Measurements from ENCODE around the gene NDRG3. TPM values are rescaled to one million over a fixed set of nuclear protein-coding genes. Genes with fewer than 3 reads are reported as not detected.

Gene NDRG3
- 18.6 TPM for polyA plus RNA-seq (2013, experiment 1 of 2)
- polyA plus RNA-seq (2013, experiment 2 of 2): 20.0 TPM

- Histone ChIP-seq H3K23ac (ENCODE audit: low read depth, low read length, poor library complexity) (no peak within 1 kb of the TSS), H4K91ac (ENCODE audit: low read depth, low read length, poor library complexity) (no peak within 1 kb of the TSS), H3K4me1 (ENCODE audit: control insufficient read depth in 2 of 2, insufficient read depth in 1 of 2, low read depth in 1 of 2, low read length in 2 of 2) (peaks cover 4 to 5% of the 10 kb centered on the region in 2 donors), H2AFZ (ENCODE audit: low read length) (peak within 1 kb of the TSS; percentile 94), H3K4me2 (ENCODE audit: insufficient read depth, low read length, poor library complexity, severe bottlenecking) (peak within 1 kb of the TSS; percentile 92), H2AK5ac (ENCODE audit: low read depth, low read length) (no peak within 1 kb of the TSS), H4K8ac (ENCODE audit: low read depth, low read length) (no peak within 1 kb of the TSS), H3K4me3 (ENCODE audit: low read length in 2 of 2) (peak within 1 kb of the TSS; percentile 79 to 89), H3K27me3 (ENCODE audit: control insufficient read depth in 3 of 3, insufficient read depth in 3 of 3, low read depth in 1 of 3, low read length in 3 of 3) (peaks cover 0 to 4% (median 0%) of the 10 kb centered on the region in 3 experiments), H2BK5ac (ENCODE audit: low read length) (no peak within 1 kb of the TSS), H3K79me1 (ENCODE audit: low read depth, low read length) (no peaks in the 10 kb centered on the region), H3K4ac (ENCODE audit: low read length) (no peak within 1 kb of the TSS), H3K36me3 (replicated peaks in 1 of 2; ENCODE audit: control insufficient read depth in 2 of 2, insufficient read depth in 2 of 2, low read length in 2 of 2) (peaks cover 2 to 13% of the 10 kb centered on the region in 2 donors), H2BK15ac (ENCODE audit: low read length) (peak within 1 kb of the TSS; percentile 14), H2BK12ac (ENCODE audit: low read length) (no peak within 1 kb of the TSS), H3K27ac (replicated peaks; ENCODE audit: low read length) (no peak within 1 kb of the TSS), H3K9ac (ENCODE audit: low read depth, low read length, poor library complexity) (peak within 1 kb of the TSS; percentile 83), H3K18ac (ENCODE audit: low read length) (peak within 1 kb of the TSS; percentile 93), H3K14ac (ENCODE audit: low read length) (no peak within 1 kb of the TSS), H2BK120ac (ENCODE audit: low read depth, low read length) (peak within 1 kb of the TSS; percentile 68), H3K9me3 (replicated peaks in 1 of 2; ENCODE audit: control insufficient read depth in 2 of 2, insufficient read depth in 1 of 2, low read depth in 1 of 2, low read length in 2 of 2) (peaks cover 0 to 3% of the 10 kb centered on the region in 2 donors)
- DNase-seq (ENCODE audit: low spot score): peak; percentile 89
- WGBS, 2 donors (ENCODE audit: extremely low coverage in 2 of 2, insufficient read length in 2 of 2, insufficient replicate concordance in 1 of 2): no CpG with 5 or more reads among the region's 63 CpGs
These were observed at the start of gene NDRG3 for GRCh38 chr20:36745927-36746659. Gene NDRG3 (minus strand): TSS chr20:36746090. CDS start chr20:36721735, 24,355 bp downstream.

GRCh38 chr20:36794116-36794474 lies 48.2 kb upstream of the NDRG3 start:
- DNase-seq (ENCODE audit: low spot score): no peak
- Histone ChIP-seq H3K9ac (ENCODE audit: low read depth, low read length, poor library complexity) (no peak overlapping the region), H3K4me3 (ENCODE audit: low read length in 2 of 2) (no peak overlapping the region), H2AFZ (ENCODE audit: low read length) (no peak overlapping the region), H3K23ac (ENCODE audit: low read depth, low read length, poor library complexity) (no peak overlapping the region), H3K4me1 (ENCODE audit: control insufficient read depth in 2 of 2, insufficient read depth in 1 of 2, low read depth in 1 of 2, low read length in 2 of 2) (no peaks in the 10 kb centered on the region), H3K27ac (replicated peaks; ENCODE audit: low read length) (no peak overlapping the region), H2BK12ac (ENCODE audit: low read length) (no peak overlapping the region), H4K91ac (ENCODE audit: low read depth, low read length, poor library complexity) (no peak overlapping the region), H3K27me3 (ENCODE audit: control insufficient read depth in 3 of 3, insufficient read depth in 3 of 3, low read depth in 1 of 3, low read length in 3 of 3) (no peaks in the 10 kb centered on the region), H3K79me1 (ENCODE audit: low read depth, low read length) (no peaks in the 10 kb centered on the region), H3K18ac (ENCODE audit: low read length) (no peak overlapping the region), H2BK120ac (ENCODE audit: low read depth, low read length) (no peak overlapping the region), H3K4ac (ENCODE audit: low read length) (no peak overlapping the region), H2AK5ac (ENCODE audit: low read depth, low read length) (no peak overlapping the region), H3K9me3 (replicated peaks in 1 of 2; ENCODE audit: control insufficient read depth in 2 of 2, insufficient read depth in 1 of 2, low read depth in 1 of 2, low read length in 2 of 2) (no peaks in the 10 kb centered on the region), H3K36me3 (replicated peaks in 1 of 2; ENCODE audit: control insufficient read depth in 2 of 2, insufficient read depth in 2 of 2, low read length in 2 of 2) (peaks cover 56 to 86% of the 10 kb centered on the region in 2 donors), H2BK15ac (ENCODE audit: low read length) (no peak overlapping the region), H3K4me2 (ENCODE audit: insufficient read depth, low read length, poor library complexity, severe bottlenecking) (no peak overlapping the region), H4K8ac (ENCODE audit: low read depth, low read length) (no peak overlapping the region), H2BK5ac (ENCODE audit: low read length) (peak overlapping the region; percentile 84), H3K14ac (ENCODE audit: low read length) (no peak overlapping the region)
- WGBS, 2 donors (ENCODE audit: extremely low coverage in 2 of 2, insufficient read length in 2 of 2, insufficient replicate concordance in 1 of 2): no CpG with 5 or more reads among the region's 20 CpGs

- peak overlapping the region; percentile 9 for H3K9ac ChIP-seq (ENCODE audit: low read depth, low read length, poor library complexity)
- H2BK5ac ChIP-seq (ENCODE audit: low read length): peak overlapping the region; percentile 84
- H3K4me2 ChIP-seq (ENCODE audit: insufficient read depth, low read length, poor library complexity, severe bottlenecking): no peak overlapping the region
- WGBS, 2 donors (ENCODE audit: extremely low coverage in 2 of 2, insufficient read length in 2 of 2, insufficient replicate concordance in 1 of 2): no CpG with 5 or more reads among the region's 36 CpGs
- no peak overlapping the region for H4K91ac ChIP-seq (ENCODE audit: low read depth, low read length, poor library complexity)
- H4K8ac ChIP-seq (ENCODE audit: low read depth, low read length): no peak overlapping the region
- no peaks in the 10 kb centered on the region for H3K9me3 ChIP-seq (replicated peaks in 1 of 2; ENCODE audit: control insufficient read depth in 2 of 2, insufficient read depth in 1 of 2, low read depth in 1 of 2, low read length in 2 of 2)
- no peak overlapping the region for H2AK5ac ChIP-seq (ENCODE audit: low read depth, low read length)
- no peaks in the 10 kb centered on the region for H3K27me3 ChIP-seq (ENCODE audit: control insufficient read depth in 3 of 3, insufficient read depth in 3 of 3, low read depth in 1 of 3, low read length in 3 of 3)
- H3K4me3 ChIP-seq (ENCODE audit: low read length in 2 of 2): no peak overlapping the region
- no peak overlapping the region for H2BK15ac ChIP-seq (ENCODE audit: low read length)
- no peak overlapping the region for H3K27ac ChIP-seq (replicated peaks; ENCODE audit: low read length)
- H3K4ac ChIP-seq (ENCODE audit: low read length): no peak overlapping the region
- no peak overlapping the region for H3K14ac ChIP-seq (ENCODE audit: low read length)
- no peak overlapping the region for H2BK120ac ChIP-seq (ENCODE audit: low read depth, low read length)
- peaks cover 52 to 84% of the 10 kb centered on the region in 2 donors for H3K36me3 ChIP-seq (replicated peaks in 1 of 2; ENCODE audit: control insufficient read depth in 2 of 2, insufficient read depth in 2 of 2, low read length in 2 of 2)
- no peak overlapping the region for H2AFZ ChIP-seq (ENCODE audit: low read length)
- no peak for DNase-seq (ENCODE audit: low spot score)
- no peaks in the 10 kb centered on the region for H3K79me1 ChIP-seq (ENCODE audit: low read depth, low read length)
- H3K18ac ChIP-seq (ENCODE audit: low read length): no peak overlapping the region
- H2BK12ac ChIP-seq (ENCODE audit: low read length): no peak overlapping the region
- H3K4me1 ChIP-seq (ENCODE audit: control insufficient read depth in 2 of 2, insufficient read depth in 1 of 2, low read depth in 1 of 2, low read length in 2 of 2): no peaks in the 10 kb centered on the region
- no peak overlapping the region for H3K23ac ChIP-seq (ENCODE audit: low read depth, low read length, poor library complexity)
These were observed 47.6 kb upstream of the NDRG3 start for GRCh38 chr20:36793294-36794115.

GRCh38 chr20:36792422-36792821 lies 46.5 kb upstream of the NDRG3 start:
- Histone ChIP-seq H3K9ac (ENCODE audit: low read depth, low read length, poor library complexity) (no peak overlapping the region), H3K14ac (ENCODE audit: low read length) (no peak overlapping the region), H3K23ac (ENCODE audit: low read depth, low read length, poor library complexity) (no peak overlapping the region), H3K9me3 (replicated peaks in 1 of 2; ENCODE audit: control insufficient read depth in 2 of 2, insufficient read depth in 1 of 2, low read depth in 1 of 2, low read length in 2 of 2) (no peaks in the 10 kb centered on the region), H2AK5ac (ENCODE audit: low read depth, low read length) (no peak overlapping the region), H4K91ac (ENCODE audit: low read depth, low read length, poor library complexity) (no peak overlapping the region), H4K8ac (ENCODE audit: low read depth, low read length) (no peak overlapping the region), H3K27ac (replicated peaks; ENCODE audit: low read length) (no peak overlapping the region), H3K4ac (ENCODE audit: low read length) (no peak overlapping the region), H3K36me3 (replicated peaks in 1 of 2; ENCODE audit: control insufficient read depth in 2 of 2, insufficient read depth in 2 of 2, low read length in 2 of 2) (peaks cover 44 to 73% of the 10 kb centered on the region in 2 donors), H3K4me1 (ENCODE audit: control insufficient read depth in 2 of 2, insufficient read depth in 1 of 2, low read depth in 1 of 2, low read length in 2 of 2) (no peaks in the 10 kb centered on the region), H3K18ac (ENCODE audit: low read length) (no peak overlapping the region), H2AFZ (ENCODE audit: low read length) (no peak overlapping the region), H3K4me3 (ENCODE audit: low read length in 2 of 2) (no peak overlapping the region), H3K4me2 (ENCODE audit: insufficient read depth, low read length, poor library complexity, severe bottlenecking) (no peak overlapping the region), H2BK120ac (ENCODE audit: low read depth, low read length) (no peak overlapping the region), H2BK5ac (ENCODE audit: low read length) (no peak overlapping the region), H3K79me1 (ENCODE audit: low read depth, low read length) (no peaks in the 10 kb centered on the region), H2BK12ac (ENCODE audit: low read length) (no peak overlapping the region), H2BK15ac (ENCODE audit: low read length) (no peak overlapping the region), H3K27me3 (ENCODE audit: control insufficient read depth in 3 of 3, insufficient read depth in 3 of 3, low read depth in 1 of 3, low read length in 3 of 3) (no peaks in the 10 kb centered on the region)
- peak; percentile 61 for DNase-seq (ENCODE audit: low spot score)
- WGBS, 2 donors (ENCODE audit: extremely low coverage in 2 of 2, insufficient read length in 2 of 2, insufficient replicate concordance in 1 of 2): no CpG with 5 or more reads among the region's 3 CpGs
